K562 (cell line): ENCODE data around the gene SLC9A7. TPM values are rescaled to one million over a fixed set of nuclear protein-coding genes. Genes with fewer than 3 reads are reported as not detected.
A peak's percentile ranks its signal among the peaks of the same experiment; 100 is the strongest.

Source experiments
- ATAC-seq: fragments of 200-7000 bp; cut with Tn5 transposase; 3 replicates; pipeline ENCODE4 v1.9.1; 2020; ENCODE audit warnings: moderate library complexity
- BruUV-seq: library from RNA; stranded (reverse); fragments of 400-500 nt; replicated peaks from 2 replicates; lab custom pipeline; 2021; lab: Mats Ljungman, UMichigan
- CTCF ChIA-PET: fragments of 300-600 bp; formaldehyde crosslinking; extraction: SDS; loops from one replicate; lab custom pipeline; 2021; ENCODE audit warnings: low intra/inter-chr PET ratio; lab: Yijun Ruan, JAX
- POLR2A ChIA-PET: fragments of 300-600, 350-650 bp; sonication (Branson Sonifier 250); formaldehyde crosslinking; extraction: SDS; loops from one replicate; lab custom pipeline; 2021; ENCODE audit warnings: antibody characterized with exemption, inconsistent platforms; lab: Yijun Ruan, JAX
- DNase-seq, 4 experiments: peaks; one replicate each; pipeline versions ENCODE4 v3.0.0 to v3.0.0-alpha.2; 2011 to 2018; ENCODE audit warnings: low spot score in 3 of 4, mixed read lengths in 3 of 4; ENCODE audit errors: extremely low read depth in 1 of 4
- FAIRE-seq: peaks from 2 replicates; lab custom pipeline; 2011; peaks lifted over from hg19 to GRCh38; lab: Jason Lieb, UNC
- H2AFZ ChIP-seq: 2 replicates; pipeline ENCODE4 v1.6.0; 2011; ENCODE audit warnings: low read depth, low read length, control low read depth, inconsistent platforms
- H3K27ac ChIP-seq: fragments of 200-600 bp; 3 replicates; pipeline ENCODE4 v1.8.0; 2011; ENCODE audit warnings: low read depth, mild to moderate bottlenecking, control low read depth, inconsistent platforms, low read length, moderate library complexity, mixed read lengths; ENCODE audit errors: extremely low read depth
- H3K27me3 ChIP-seq, 2 experiments: fragments of 300-600 bp in 1 of 2; 2 replicates in 1 of 2; 3 replicates in 1 of 2; pipeline versions ENCODE4 v1.6.0 to v1.8.0; 2011; ENCODE audit warnings: inconsistent platforms in 2 of 2, low read length in 2 of 2, mild to moderate bottlenecking in 1 of 2, mixed read lengths in 1 of 2, moderate library complexity in 1 of 2; ENCODE audit not compliant: control insufficient read depth in 2 of 2, insufficient read depth in 2 of 2
- H3K36me3 ChIP-seq: fragments of 300-600 bp; 3 replicates; pipeline ENCODE4 v1.8.0; 2011; ENCODE audit warnings: mild to moderate bottlenecking, low read length, inconsistent platforms; ENCODE audit not compliant: control insufficient read depth, insufficient read depth
- H3K4me1 ChIP-seq, 2 experiments: fragments of 200-600 bp in 1 of 2; replicated peaks in 1 of 2; 2 replicates in 1 of 2; 3 replicates in 1 of 2; pipeline versions ENCODE4 v1.5.1 to v1.8.0; 2011; ENCODE audit warnings: inconsistent platforms in 2 of 2, low read length in 2 of 2, mild to moderate bottlenecking in 1 of 2, mixed read lengths in 1 of 2, moderate library complexity in 1 of 2; ENCODE audit not compliant: control insufficient read depth in 2 of 2, insufficient read depth in 2 of 2
- H3K4me2 ChIP-seq: 2 replicates; pipeline ENCODE4 v1.6.1; 2011; ENCODE audit warnings: low read length, control low read depth, inconsistent platforms, mixed read lengths; ENCODE audit not compliant: insufficient read depth
- H3K4me3 ChIP-seq: fragments of 200-600 bp; sonication (generic), shearing (Covaris generic); 2 replicates; pipeline ENCODE4 v1.5.1; 2016; ENCODE audit warnings: control low read depth, inconsistent platforms
- H3K79me2 ChIP-seq: fragments of 200-600 bp; 3 replicates; pipeline ENCODE4 v1.8.0; 2011; ENCODE audit warnings: low read length, inconsistent platforms; ENCODE audit not compliant: control insufficient read depth, insufficient read depth
- H3K9ac ChIP-seq, 2 experiments: 2 replicates each; pipeline versions ENCODE4 v1.6.0 to v1.6.1; 2011; ENCODE audit warnings: low read depth in 2 of 2, low read length in 2 of 2, control low read depth in 1 of 2, inconsistent platforms in 1 of 2, mild to moderate bottlenecking in 1 of 2, mixed read lengths in 1 of 2; ENCODE audit not compliant: insufficient read depth in 1 of 2
- H3K9me1 ChIP-seq: one replicate; pipeline ENCODE4 v1.6.0; 2011; ENCODE audit warnings: inconsistent platforms, mild to moderate bottlenecking, low read length, moderate library complexity; ENCODE audit not compliant: control insufficient read depth, insufficient read depth
- H3K9me3 ChIP-seq: replicated peaks from 2 replicates; pipeline ENCODE4 v1.5.1; 2011; ENCODE audit warnings: low read depth, low read length, inconsistent platforms; ENCODE audit not compliant: control insufficient read depth, insufficient read depth
- H4K20me1 ChIP-seq: replicated peaks from 2 replicates; pipeline ENCODE4 v1.6.1; 2011; ENCODE audit warnings: low read length, inconsistent platforms, mixed read lengths; ENCODE audit not compliant: control insufficient read depth, insufficient read depth
- CEBPG ChIP-seq, 3 experiments: fragments of 200-800 bp in 1 of 3; sonication (Bioruptor generic) in 1 of 3; sonication (generic) in 1 of 3; formaldehyde crosslinking in 1 of 3; IDR thresholded peaks in 2 of 3; conservative IDR thresholded peaks in 1 of 3; 2 replicates each; pipeline versions ENCODE4 v1.6.1 to v1.8.0; 2016 to 2022; ENCODE audit warnings: missing compliant biosample characterization in 2 of 3, missing genetic modification characterization in 2 of 3, mild to moderate bottlenecking in 1 of 3, missing genetic modification reagents in 1 of 3
- EP300 ChIP-seq: IDR thresholded peaks from 2 replicates; pipeline ENCODE4 v1.6.1; 2012; ENCODE audit warnings: low read length, improper control_type of control experiment
- GATAD2A ChIP-seq: fragments of 450-650 bp; IDR thresholded peaks from 2 replicates; pipeline ENCODE4 v1.6.1; 2017
- ID3 ChIP-seq, 2 experiments: fragments of 250-450 bp in 1 of 2; fragments of 450-650 bp in 1 of 2; sonication (Bioruptor Pico) in 1 of 2; IDR thresholded peaks; 2 replicates each; pipeline versions ENCODE4 v1.6.1 to v1.8.0; 2016 to 2021; ENCODE audit warnings: mild to moderate bottlenecking in 2 of 2, moderate library complexity in 2 of 2, missing compliant biosample characterization in 1 of 2, missing genetic modification characterization in 1 of 2
- MAZ ChIP-seq, 2 experiments: fragments of 450-650 bp in 1 of 2; sonication (generic) in 1 of 2; formaldehyde crosslinking; IDR thresholded peaks in 1 of 2; conservative IDR thresholded peaks in 1 of 2; 2 replicates each; pipeline versions ENCODE4 v1.4.0 to v1.5.0; 2020; ENCODE audit warnings: mild to moderate bottlenecking in 1 of 2, missing genetic modification reagents in 1 of 2
- NCOA2 ChIP-seq, 2 experiments: fragments of 450-650 bp; IDR thresholded peaks; 2 replicates each; pipeline ENCODE4 v1.6.1; 2018; ENCODE audit warnings: mild to moderate bottlenecking in 2 of 2, moderate library complexity in 1 of 2; ENCODE audit not compliant: partially characterized antibody in 2 of 2
- NELFE ChIP-seq: IDR thresholded peaks from 2 replicates; pipeline ENCODE4 v1.6.1; 2011; ENCODE audit warnings: mild to moderate bottlenecking; ENCODE audit not compliant: insufficient read depth, insufficient read length
- PPARD ChIP-seq: fragments of 250-450 bp; sonication (Bioruptor Pico); IDR thresholded peaks from 2 replicates; pipeline ENCODE4 v1.8.0; 2022; ENCODE audit warnings: inconsistent platforms, mild to moderate bottlenecking, moderate library complexity
- STAG1 ChIP-seq: sonication (generic); formaldehyde crosslinking; IDR thresholded peaks from 2 replicates; pipeline ENCODE4 v1.5.0; 2020; ENCODE audit warnings: missing genetic modification reagents, borderline replicate concordance
- U2AF1 ChIP-seq: fragments of 200-400 bp; formaldehyde crosslinking; optimal IDR thresholded peaks from 2 replicates; pipeline ENCODE3; 2017; ENCODE audit warnings: mild to moderate bottlenecking, low read depth, low read length, moderate library complexity
- ZNF165 ChIP-seq: fragments of 250-450 bp; sonication (Bioruptor Pico); IDR thresholded peaks from 2 replicates; pipeline ENCODE4 v1.4.0; 2020; ENCODE audit warnings: borderline replicate concordance
- ZNF780A ChIP-seq: fragments of 250-450 bp; sonication (Bioruptor Pico); IDR thresholded peaks from 2 replicates; pipeline ENCODE4 v1.5.0; 2021; ENCODE audit warnings: mild to moderate bottlenecking
- ZNF79 ChIP-seq: fragments of 250-450 bp; sonication (Bioruptor Pico); IDR thresholded peaks from 2 replicates; pipeline ENCODE4 v1.4.0; 2020; ENCODE audit warnings: low read depth, mild to moderate bottlenecking, moderate library complexity
- WGBS: fragments of 100-300 bp; shearing (Covaris generic); methylation state at CpG from one replicate; pipeline ENCODE4 v1.1.6; 2016; ENCODE audit warnings: low coverage, mixed read lengths; ENCODE audit not compliant: insufficient coverage; ENCODE audit errors: missing lambda C conversion rate; 5-methylcytosine and 5-hydroxymethylcytosine counted together
- in situ Hi-C: fragments of 300-500 bp; cut with MboI; formaldehyde crosslinking; loops from 4 replicates; pipeline ENCODE4 v1.15.0; 2018; ENCODE audit warnings: inconsistent platforms, mixed read lengths
- intact Hi-C: fragments of 100-400 bp; cut with micrococcal nuclease; formaldehyde crosslinking; loops from 2 replicates; pipeline ENCODE4 v1.14.2; 2022
- polyA plus RNA-seq, 8 experiments: library from polyadenylated mRNA; depleted of rRNA in 4 of 8; stranded (reverse) in 5 of 8; unstranded in 3 of 8; fragments of >200 nt; fragmentation: Nextera tagmentation in 2 of 8; fragmentation: Illumina TruSeq in 1 of 8; extraction: Ambion mirVana in 2 of 8; extraction: Trizol in 1 of 8; gene quantifications; 2 replicates each; pipeline versions ENCODE4 v1.2.1 to v1.2.3, GENCODE V29; 2011 to 2014; ENCODE audit warnings: inconsistent platforms in 1 of 8, missing spikeins in 1 of 8
- total RNA-seq, 7 experiments: library from RNA; depleted of rRNA in 6 of 7; stranded (reverse); fragments of >200 nt in 6 of 7; fragmentation: Illumina TruSeq in 2 of 7; extraction: Trizol in 2 of 7; gene quantifications; 2 replicates each; pipeline versions ENCODE4 v1.2.1 to v1.2.3, GENCODE V29; 2011 to 2021; ENCODE audit warnings: low replicate concordance in 1 of 7
- TF ChIP-seq, protein P1 (sequence below): sonication (generic); formaldehyde crosslinking; IDR thresholded peaks from 2 replicates; pipeline ENCODE4 v1.8.0; 2022; ENCODE audit warnings: mild to moderate bottlenecking, low read depth, missing genetic modification reagents

Gene SLC9A7
- total and polyA plus RNA-seq, 9 of the 15 experiments (the other 6 are each of a cell fraction or from before 2014, with no cell fraction given) = 0.04 to 0.13 (median 0.09) TPM; not detected in 5

GRCh38 chrX:46681849-46682248 is 77.1 kb downstream of the SLC9A7 start:
- DNase-seq = no peak
- H3K9me1 ChIP-seq = no peaks in the 10 kb centered on the region
- no peak overlapping the region for H3K4me3 ChIP-seq
- no peak for FAIRE-seq
- H3K27me3 ChIP-seq = no peaks in the 10 kb centered on the region
- no peak overlapping the region for H3K9ac ChIP-seq
- no peak for TF ChIP-seq U2AF1
- TF ChIP-seq CEBPG (CRISPR knock-in tag; IDR thresholded peaks at IDR 0.05) = no peak
- 0 out of 4 replicates have a peak, but pooled peaks of 1 of the 2 experiments have one; percentile 14 for TF ChIP-seq CEBPG (tag; conservative IDR thresholded peaks at IDR 0.05 in 1 of 2, IDR thresholded peaks at IDR 0.05 in 1 of 2)
- no peak for TF ChIP-seq MAZ (CRISPR knock-in tag; conservative IDR thresholded peaks at IDR 0.05 in 1 of 2, IDR thresholded peaks at IDR 0.05 in 1 of 2)
- TF ChIP-seq EP300 = no peak
- TF ChIP-seq, all 486 proteins: peak for 1
- Histone ChIP-seq H3K4me2 (no peak overlapping the region), H4K20me1 (no peaks in the 10 kb centered on the region), H3K9me3 (no peaks in the 10 kb centered on the region), H3K79me2 (no peaks in the 10 kb centered on the region), H2AFZ (no peak overlapping the region), H3K36me3 (no peaks in the 10 kb centered on the region), H3K4me1 (no peaks in the 10 kb centered on the region), H3K27ac (no peak overlapping the region)
- POLR2A ChIA-PET = interaction anchor here (0.5 kb wide), 1 partner anchor 172 kb away, joined by 3 read pairs; no protein-coding TSS in a partner anchor
- no peak for ATAC-seq
- in situ Hi-C loops = no loop called here
- WGBS = 0% methylated on average over 3 of the region's 3 CpGs
- intact Hi-C loops = no loop called here
- CTCF ChIA-PET = no interaction called here
- BruUV-seq = no TSS peak

GRCh38 chrX:46678232-46678631 is 80.7 kb downstream of the SLC9A7 start:
- no peak for FAIRE-seq
- ATAC-seq = no peak
- H3K9me3 ChIP-seq = no peaks in the 10 kb centered on the region
- H3K27ac ChIP-seq = no peak overlapping the region
- H3K4me1 ChIP-seq = no peaks in the 10 kb centered on the region
- no peak for DNase-seq
- no peak overlapping the region for H3K4me3 ChIP-seq
- 9% methylated on average over 1 of the region's 2 CpGs for WGBS
- in situ Hi-C loops = no loop called here
- no peaks in the 10 kb centered on the region for H3K36me3 ChIP-seq
- BruUV-seq = no TSS peak
- ChIA-PET POLR2A (no interaction called here), CTCF (no interaction called here)
- H3K79me2 ChIP-seq = no peaks in the 10 kb centered on the region
- H3K9ac ChIP-seq = no peak overlapping the region
- H2AFZ ChIP-seq = no peak overlapping the region
- no peaks in the 10 kb centered on the region for H3K27me3 ChIP-seq
- no peak overlapping the region for H3K4me2 ChIP-seq
- intact Hi-C loops = no loop called here
- no peaks in the 10 kb centered on the region for H3K9me1 ChIP-seq
- no peaks in the 10 kb centered on the region for H4K20me1 ChIP-seq
- TF ChIP-seq ZNF79 (CRISPR knock-in tag) (no peak), GATAD2A (no peak), ID3 (CRISPR knock-in tag; IDR thresholded peaks at IDR 0.05) (no peak), ID3 (tag; IDR thresholded peaks at IDR 0.05) (no peak), NELFE (no peak), ZNF780A (CRISPR knock-in tag) (no peak), ZNF165 (CRISPR knock-in tag) (no peak), NCOA2 (IDR thresholded peaks at IDR 0.05; ENCODE audit: partially characterized antibody in 2 of 2) (no peak), STAG1 (no peak), PPARD (CRISPR knock-in tag) (no peak)
- TF ChIP-seq, protein P1, sequence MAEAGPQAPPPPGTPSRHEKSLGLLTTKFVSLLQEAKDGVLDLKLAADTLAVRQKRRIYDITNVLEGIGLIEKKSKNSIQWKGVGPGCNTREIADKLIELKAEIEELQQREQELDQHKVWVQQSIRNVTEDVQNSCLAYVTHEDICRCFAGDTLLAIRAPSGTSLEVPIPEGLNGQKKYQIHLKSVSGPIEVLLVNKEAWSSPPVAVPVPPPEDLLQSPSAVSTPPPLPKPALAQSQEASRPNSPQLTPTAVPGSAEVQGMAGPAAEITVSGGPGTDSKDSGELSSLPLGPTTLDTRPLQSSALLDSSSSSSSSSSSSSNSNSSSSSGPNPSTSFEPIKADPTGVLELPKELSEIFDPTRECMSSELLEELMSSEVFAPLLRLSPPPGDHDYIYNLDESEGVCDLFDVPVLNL (CRISPR knock-in tag) = no peak
